PFSK-1 (cell line): Measurements from ENCODE around the gene FOSL2.

Source experiments
- FOXP2 ChIP-seq: optimal IDR thresholded peaks from 2 replicates; pipeline ENCODE3; 2011; ENCODE audit warnings: borderline replicate concordance, control low read depth, inconsistent platforms; ENCODE audit not compliant: insufficient read depth; ENCODE audit errors: extremely low read length, extremely low read depth
- POLR2AphosphoS5 ChIP-seq: IDR thresholded peaks from 2 replicates; pipeline ENCODE4 v1.6.1; 2012; ENCODE audit warnings: low read depth, mild to moderate bottlenecking, control low read depth, low read length, moderate library complexity
- SIN3A ChIP-seq: IDR thresholded peaks from 2 replicates; pipeline ENCODE4 v1.6.1; 2012; ENCODE audit warnings: mild to moderate bottlenecking, low read length, moderate library complexity, borderline replicate concordance; ENCODE audit not compliant: insufficient read depth
- TAF1 ChIP-seq: IDR thresholded peaks from 2 replicates; pipeline ENCODE4 v1.6.1; 2012; ENCODE audit warnings: low read length, control low read depth, borderline replicate concordance; ENCODE audit not compliant: insufficient read depth
- TF ChIP-seq, protein P1 (sequence below), 2 experiments: IDR thresholded peaks; 2 replicates each; pipeline versions ENCODE4 v1.6.1 to v1.8.0; 2011 to 2012; ENCODE audit warnings: low read depth in 2 of 2, low read length in 2 of 2, control low read depth in 1 of 2, inconsistent platforms in 1 of 2, mild to moderate bottlenecking in 1 of 2, moderate library complexity in 1 of 2; ENCODE audit not compliant: insufficient read depth in 1 of 2

FOSL2 gene

DNA sequence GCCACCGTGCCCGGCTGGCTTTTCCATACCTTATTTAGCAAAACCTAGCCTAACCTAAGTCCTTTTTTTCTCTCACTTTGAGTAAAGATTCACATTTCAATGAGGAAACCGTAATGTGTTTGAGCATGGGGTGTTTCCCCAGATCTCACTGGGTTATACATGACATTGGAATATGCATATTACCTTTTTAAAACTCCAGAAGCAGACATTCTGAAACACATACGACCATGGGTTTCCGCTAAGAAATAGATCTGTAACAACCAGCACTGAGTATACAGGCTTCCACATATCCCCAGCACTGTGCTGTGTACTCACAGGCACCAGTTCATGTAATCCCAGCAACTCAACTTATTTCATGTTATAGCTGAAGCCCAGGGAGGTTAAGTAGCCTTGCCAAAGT is 41.0 kb upstream of the FOSL2 start:
- TF ChIP-seq FOXP2, result no peak
- no peak for TF ChIP-seq SIN3A
- TF ChIP-seq POLR2AphosphoS5, result no peak
- no peak for TF ChIP-seq TAF1
- TF ChIP-seq, protein P1, sequence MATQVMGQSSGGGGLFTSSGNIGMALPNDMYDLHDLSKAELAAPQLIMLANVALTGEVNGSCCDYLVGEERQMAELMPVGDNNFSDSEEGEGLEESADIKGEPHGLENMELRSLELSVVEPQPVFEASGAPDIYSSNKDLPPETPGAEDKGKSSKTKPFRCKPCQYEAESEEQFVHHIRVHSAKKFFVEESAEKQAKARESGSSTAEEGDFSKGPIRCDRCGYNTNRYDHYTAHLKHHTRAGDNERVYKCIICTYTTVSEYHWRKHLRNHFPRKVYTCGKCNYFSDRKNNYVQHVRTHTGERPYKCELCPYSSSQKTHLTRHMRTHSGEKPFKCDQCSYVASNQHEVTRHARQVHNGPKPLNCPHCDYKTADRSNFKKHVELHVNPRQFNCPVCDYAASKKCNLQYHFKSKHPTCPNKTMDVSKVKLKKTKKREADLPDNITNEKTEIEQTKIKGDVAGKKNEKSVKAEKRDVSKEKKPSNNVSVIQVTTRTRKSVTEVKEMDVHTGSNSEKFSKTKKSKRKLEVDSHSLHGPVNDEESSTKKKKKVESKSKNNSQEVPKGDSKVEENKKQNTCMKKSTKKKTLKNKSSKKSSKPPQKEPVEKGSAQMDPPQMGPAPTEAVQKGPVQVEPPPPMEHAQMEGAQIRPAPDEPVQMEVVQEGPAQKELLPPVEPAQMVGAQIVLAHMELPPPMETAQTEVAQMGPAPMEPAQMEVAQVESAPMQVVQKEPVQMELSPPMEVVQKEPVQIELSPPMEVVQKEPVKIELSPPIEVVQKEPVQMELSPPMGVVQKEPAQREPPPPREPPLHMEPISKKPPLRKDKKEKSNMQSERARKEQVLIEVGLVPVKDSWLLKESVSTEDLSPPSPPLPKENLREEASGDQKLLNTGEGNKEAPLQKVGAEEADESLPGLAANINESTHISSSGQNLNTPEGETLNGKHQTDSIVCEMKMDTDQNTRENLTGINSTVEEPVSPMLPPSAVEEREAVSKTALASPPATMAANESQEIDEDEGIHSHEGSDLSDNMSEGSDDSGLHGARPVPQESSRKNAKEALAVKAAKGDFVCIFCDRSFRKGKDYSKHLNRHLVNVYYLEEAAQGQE (IDR thresholded peaks at IDR 0.05; ENCODE audit: insufficient read depth in 1 of 2, low read depth in 2 of 2, low read length in 2 of 2), result no peak

DNA sequence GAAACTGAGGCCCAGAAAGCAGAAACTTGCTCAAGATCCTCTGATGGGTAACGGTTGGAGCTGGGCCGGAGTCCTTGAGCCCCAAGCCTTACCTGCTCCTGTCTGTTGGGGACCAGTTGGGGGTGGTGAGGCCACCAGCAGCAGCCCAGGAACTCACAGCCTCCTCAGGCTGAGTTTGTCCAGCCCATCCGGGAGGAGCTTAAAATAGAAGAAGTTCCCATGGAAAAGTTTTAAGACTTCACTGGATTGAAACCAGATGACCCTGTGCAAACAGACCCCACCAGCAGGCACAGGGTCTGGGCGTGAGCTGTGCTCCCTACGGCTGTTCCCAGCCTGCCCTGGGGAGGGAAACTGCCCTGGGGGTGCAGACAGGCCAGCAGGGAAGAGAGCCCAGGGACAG is 40.6 kb upstream of the FOSL2 start:
- TF ChIP-seq FOXP2, result no peak
- no peak for TF ChIP-seq TAF1
- TF ChIP-seq POLR2AphosphoS5, result no peak
- TF ChIP-seq, protein P1 (IDR thresholded peaks at IDR 0.05; ENCODE audit: insufficient read depth in 1 of 2, low read depth in 2 of 2, low read length in 2 of 2), result no peak
- no peak for TF ChIP-seq SIN3A

GRCh38 chr2:28352610-28353195 is 40.0 kb upstream of the FOSL2 start:
- TF ChIP-seq SIN3A, result no peak
- TF ChIP-seq, protein P1 (IDR thresholded peaks at IDR 0.05; ENCODE audit: insufficient read depth in 1 of 2, low read depth in 2 of 2, low read length in 2 of 2), result no peak
- TF ChIP-seq POLR2AphosphoS5, result no peak
- no peak for TF ChIP-seq FOXP2
- TF ChIP-seq TAF1, result no peak

DNA sequence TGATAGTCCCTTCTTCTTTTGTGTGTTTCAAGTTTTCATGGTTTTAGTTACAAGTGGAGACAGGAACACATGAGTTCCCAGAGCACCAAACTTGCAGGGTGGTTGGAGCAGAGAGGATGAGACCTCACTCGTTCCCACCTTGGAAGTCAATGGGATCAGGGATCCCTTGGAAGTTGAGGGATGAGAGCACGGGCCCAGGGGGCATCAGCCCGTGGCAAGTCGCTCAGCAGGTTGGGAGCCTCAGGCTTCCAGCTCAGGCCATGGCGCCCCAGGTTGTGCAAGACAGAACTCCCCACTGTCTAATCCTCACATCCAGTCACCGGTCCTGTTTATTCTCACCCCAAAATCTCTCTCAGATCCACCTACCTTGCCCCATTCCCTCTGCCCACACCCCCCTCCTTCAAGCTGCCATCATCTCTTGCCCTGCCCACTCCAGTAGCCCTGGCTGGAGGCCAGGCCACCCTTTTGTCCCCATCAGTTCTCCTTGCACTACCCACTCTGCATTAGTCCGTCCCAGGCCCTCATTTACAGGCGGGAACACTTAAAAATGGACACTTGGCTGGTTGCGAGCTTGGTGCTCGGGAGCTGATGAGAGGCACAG is 37.6 kb upstream of the FOSL2 start:
- TF ChIP-seq POLR2AphosphoS5 (no peak), SIN3A (no peak)
- TF ChIP-seq, protein P1 (IDR thresholded peaks at IDR 0.05; ENCODE audit: insufficient read depth in 1 of 2, low read depth in 2 of 2, low read length in 2 of 2), result no peak

DNA sequence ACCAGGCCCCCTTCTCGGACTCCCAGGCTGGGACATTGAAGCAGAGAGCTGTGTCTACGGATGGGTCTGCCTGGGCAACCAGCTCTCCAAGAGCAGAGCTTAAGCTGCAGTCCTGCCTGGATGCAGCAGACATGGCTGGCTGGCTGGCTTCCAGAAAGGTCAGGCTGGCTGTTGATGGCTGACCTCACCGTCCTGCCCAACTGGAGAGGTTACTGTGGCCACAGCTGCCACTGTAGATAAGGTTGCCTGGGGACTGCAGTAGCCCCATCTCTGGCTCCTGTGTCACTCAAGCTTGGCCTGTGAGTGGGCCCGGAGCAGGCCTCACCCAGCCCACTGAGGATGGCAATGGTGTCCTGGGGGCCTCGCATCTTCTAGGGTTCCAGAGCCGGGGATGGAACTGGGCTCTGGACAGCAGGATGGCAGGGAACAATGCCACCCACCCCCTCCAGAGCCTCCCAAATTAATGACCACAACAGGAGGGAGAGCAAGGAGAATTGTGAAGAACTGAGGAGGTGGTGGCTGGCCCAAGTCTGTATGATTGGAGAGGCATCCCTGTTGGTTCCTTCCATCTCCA is 37.0 kb upstream of the FOSL2 start:
- TF ChIP-seq FOXP2 (peak; percentile 32), TAF1 (no peak)
